K562 (cell line): ENCODE measurements around the gene EIF2AK2. TPM values are rescaled to one million over a fixed set of nuclear protein-coding genes. Genes with fewer than 3 reads are reported as not detected.

ENCODE experiments used
- ATF4 ChIP-seq: fragments of 450-650 bp; formaldehyde crosslinking; IDR thresholded peaks from 2 replicates; pipeline ENCODE4 v1.4.0; 2022; ENCODE audit warnings: mild to moderate bottlenecking, moderate library complexity
- BHLHE40 ChIP-seq: IDR thresholded peaks from 2 replicates; pipeline ENCODE4 v1.6.1; 2011; ENCODE audit warnings: low read length, improper control_type of control experiment
- BRF1 ChIP-seq: IDR thresholded peaks from 3 replicates; pipeline ENCODE4 v1.6.1; 2011; ENCODE audit warnings: borderline replicate concordance, mild to moderate bottlenecking; ENCODE audit not compliant: insufficient read length; ENCODE audit errors: extremely low read depth
- CREB3 ChIP-seq: fragments of 450-650 bp; conservative IDR thresholded peaks from 2 replicates; pipeline ENCODE4 v1.6.1; 2016; ENCODE audit warnings: missing genetic modification characterization, low read depth, mild to moderate bottlenecking, missing compliant biosample characterization, moderate library complexity
- E2F1 ChIP-seq: sonication (generic); formaldehyde crosslinking; IDR thresholded peaks from 2 replicates; pipeline ENCODE4 v1.8.1; 2023; ENCODE audit warnings: mild to moderate bottlenecking, missing genetic modification reagents, moderate library complexity
- IRF9 ChIP-seq: fragments of 450-650 bp; IDR thresholded peaks from 2 replicates; pipeline ENCODE4 v1.6.1; 2016; ENCODE audit warnings: missing biosample characterization, missing genetic modification characterization
- KHSRP ChIP-seq: fragments of 450-650 bp; IDR thresholded peaks from 2 replicates; pipeline ENCODE4 v1.6.1; 2017
- PML ChIP-seq: IDR thresholded peaks from 2 replicates; pipeline ENCODE4 v1.6.1; 2012; ENCODE audit warnings: low read length, inconsistent platforms
- POLR3A ChIP-seq: IDR thresholded peaks from 2 replicates; pipeline ENCODE4 v1.6.1; 2011; ENCODE audit warnings: borderline replicate concordance, mild to moderate bottlenecking, moderate library complexity; ENCODE audit not compliant: insufficient read length, insufficient read depth; ENCODE audit errors: extremely low read depth
- PURB ChIP-seq: sonication (generic); formaldehyde crosslinking; IDR thresholded peaks from 2 replicates; pipeline ENCODE4 v1.9.0; 2021; ENCODE audit warnings: low read depth, mild to moderate bottlenecking, missing genetic modification reagents
- RBBP5 ChIP-seq: fragments of 200-600 bp; sonication (generic); IDR thresholded peaks from 2 replicates; pipeline ENCODE4 v1.6.1; 2012; ENCODE audit warnings: borderline replicate concordance, mild to moderate bottlenecking, low read length, control low read depth, inconsistent platforms; ENCODE audit not compliant: insufficient read depth, poor library complexity, severe bottlenecking
- STAT5B ChIP-seq: fragments of 250-450 bp; sonication (Bioruptor Pico); IDR thresholded peaks from 2 replicates; pipeline ENCODE4 v1.8.0; 2021; ENCODE audit warnings: mild to moderate bottlenecking, inconsistent platforms
- TEAD2 ChIP-seq: fragments of 450-650 bp; IDR thresholded peaks from 2 replicates; pipeline ENCODE4 v1.6.1; 2016; ENCODE audit warnings: missing genetic modification characterization, control low read depth, missing compliant biosample characterization
- TRIM25 ChIP-seq: fragments of 450-650 bp; IDR thresholded peaks from 2 replicates; pipeline ENCODE4 v1.7.0; 2016; ENCODE audit warnings: borderline replicate concordance
- ZNF121 ChIP-seq: sonication (generic); formaldehyde crosslinking; conservative IDR thresholded peaks from 2 replicates; pipeline ENCODE4 v1.8.0; 2022; ENCODE audit warnings: missing genetic modification reagents
- ZNF274 ChIP-seq: IDR thresholded peaks from 2 replicates; pipeline ENCODE4 v1.6.1; 2011; ENCODE audit warnings: low read depth, mild to moderate bottlenecking, low read length, moderate library complexity, borderline replicate concordance
- ZNF507 ChIP-seq: conservative IDR thresholded peaks from 2 replicates; pipeline ENCODE4 v1.6.1; 2017; ENCODE audit warnings: missing genetic modification characterization, missing compliant biosample characterization
- ZNF639 ChIP-seq, 2 experiments: fragments of 200-800 bp in 1 of 2; sonication (Bioruptor generic) in 1 of 2; sonication (generic) in 1 of 2; formaldehyde crosslinking in 1 of 2; IDR thresholded peaks in 1 of 2; conservative IDR thresholded peaks in 1 of 2; 2 replicates each; pipeline versions ENCODE4 v1.5.0 to v1.6.1; 2016 to 2020; ENCODE audit warnings: missing compliant biosample characterization in 1 of 2, missing genetic modification characterization in 1 of 2, missing genetic modification reagents in 1 of 2
- ZSCAN29 ChIP-seq: fragments of 450-650 bp; IDR thresholded peaks from 2 replicates; pipeline ENCODE4 v1.6.1; 2017
- polyA plus RNA-seq, 8 experiments: library from polyadenylated mRNA; depleted of rRNA in 4 of 8; stranded (reverse) in 5 of 8; unstranded in 3 of 8; fragments of >200 nt; fragmentation: Nextera tagmentation in 2 of 8; fragmentation: Illumina TruSeq in 1 of 8; extraction: Ambion mirVana in 2 of 8; extraction: Trizol in 1 of 8; gene quantifications; 2 replicates each; pipeline versions ENCODE4 v1.2.1 to v1.2.3, GENCODE V29; 2011 to 2014; ENCODE audit warnings: inconsistent platforms in 1 of 8, missing spikeins in 1 of 8
- total RNA-seq, 7 experiments: library from RNA; depleted of rRNA in 6 of 7; stranded (reverse); fragments of >200 nt in 6 of 7; fragmentation: Illumina TruSeq in 2 of 7; extraction: Trizol in 2 of 7; gene quantifications; 2 replicates each; pipeline versions ENCODE4 v1.2.1 to v1.2.3, GENCODE V29; 2011 to 2021; ENCODE audit warnings: low replicate concordance in 1 of 7

EIF2AK2 gene
- total and polyA plus RNA-seq, 9 of the 15 experiments (the other 6 are each of a cell fraction or from before 2014, with no cell fraction given): 3.8 to 19.5 (median 13.3) TPM

GRCh38 chr2:37196320-37197195, 39.8 kb upstream of the EIF2AK2 start, which contains the start of gene CEBPZOS (continued):
- TF ChIP-seq ZNF639 (CRISPR knock-in tag; conservative IDR thresholded peaks at IDR 0.05 in 1 of 2, IDR thresholded peaks at IDR 0.05 in 1 of 2): peak in 1 of 2 experiments; percentile 73; a peak in 2 of 4 replicates
- peak; percentile 94 for TF ChIP-seq RBBP5
- no peak for TF ChIP-seq IRF9 (tag)
- TF ChIP-seq E2F1 (CRISPR knock-in tag): peak; percentile 77
- TF ChIP-seq STAT5B: no peak
- TF ChIP-seq ZNF121: no peak
- no peak for TF ChIP-seq ZNF507 (tag)
- no peak for TF ChIP-seq CREB3 (tag)
- peak; percentile 81; the same call in 1 of the 2 replicates for TF ChIP-seq PML
- TF ChIP-seq POLR3A: no peak
- no peak for TF ChIP-seq ZNF274
- no peak for TF ChIP-seq TRIM25
- no peak for TF ChIP-seq BRF1
- no peak for TF ChIP-seq BHLHE40
- TF ChIP-seq TEAD2: no peak
- no peak for TF ChIP-seq KHSRP
- TF ChIP-seq PURB (CRISPR knock-in tag): no peak
- 0 out of 2 replicates have a peak, but pooled peaks have one; percentile 33 for TF ChIP-seq ZSCAN29
- no peak for TF ChIP-seq ATF4 (CRISPR knock-in tag)
